Activated T-helper 2 cell treated with anti-CD3 and anti-CD28 coated beads, Interferon-gamma antibody, Interleukin-2, Interleukin-4, amounts not matched to agents 10 μg/mL and 5 μg/mL and 100 μg/mL, durations not matched to agents 14 hours and 24 hours and 36 hours (primary cell): Measurements from ENCODE around the gene IL33. TPM values are rescaled to one million over a fixed set of nuclear protein-coding genes. Genes with fewer than 3 reads are reported as not detected.
"Not testable (repeated sequence)": the region's sequence is repeated elsewhere in the genome, so short reads cannot be mapped to it uniquely, and the experiment has no call there.

ENCODE experiments used
- DNase-seq: peaks from one replicate; pipeline ENCODE4 v3.0.0; 2021; ENCODE audit warnings: low spot score
- H3K27ac Mint-ChIP-seq: one replicate; pipeline ENCODE4 v1.8.0; 2021; ENCODE audit warnings: mixed read lengths
- H3K27me3 Mint-ChIP-seq: one replicate; pipeline ENCODE4 v1.8.0; 2021; ENCODE audit warnings: low read depth, mixed read lengths
- H3K36me3 Mint-ChIP-seq: one replicate; pipeline ENCODE4 v1.8.0; 2021; ENCODE audit warnings: low read depth, mixed read lengths
- H3K4me1 Mint-ChIP-seq: one replicate; pipeline ENCODE4 v1.8.0; 2021; ENCODE audit warnings: low read depth, mixed read lengths
- H3K4me3 Mint-ChIP-seq: one replicate; pipeline ENCODE4 v1.8.0; 2021; ENCODE audit warnings: low read depth, mild to moderate bottlenecking, moderate library complexity, mixed read lengths
- H3K9me3 Mint-ChIP-seq: one replicate; pipeline ENCODE4 v1.8.0; 2021; ENCODE audit warnings: mixed read lengths
- intact Hi-C: fragments of 100-400 bp; cut with micrococcal nuclease; formaldehyde crosslinking; loops from one replicate; pipeline ENCODE4 v1.15.1; 2023
- total RNA-seq: library from RNA; stranded (reverse); gene quantifications from 2 replicates; pipeline ENCODE4 v1.2.3, GENCODE V29; 2022

IL33 gene
- not detected in 2 replicates for total RNA-seq

GRCh38 chr9:6215562-6215961 is at the start of gene IL33:
IL33 (plus strand) TSS chr9:6215807; CDS start chr9:6241695, 25,888 bp downstream.
- H3K36me3 Mint-ChIP-seq = no peaks in the 10 kb centered on the region
- H3K9me3 Mint-ChIP-seq = peaks cover 6% of the 10 kb centered on the region

DNA sequence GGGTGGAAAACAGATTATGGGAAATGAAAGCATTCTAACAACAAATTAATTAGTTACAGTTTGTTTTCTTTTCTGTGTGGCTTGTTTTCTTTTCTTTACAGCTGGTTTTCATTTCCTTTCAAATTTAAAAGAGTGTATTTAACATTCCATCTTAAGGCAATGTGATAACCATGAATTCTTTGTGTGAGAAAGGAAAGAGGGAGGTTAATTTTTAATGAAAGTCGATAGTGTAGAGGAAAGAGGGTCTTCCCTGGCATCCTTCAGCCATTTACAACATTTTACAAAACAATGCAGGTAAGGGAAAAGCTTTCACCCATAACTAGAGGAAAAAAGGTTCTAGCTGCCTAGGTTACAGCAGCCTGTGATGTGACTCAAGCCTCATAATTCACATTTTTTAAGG is 43.9 kb upstream of the IL33 start:
- Mint-ChIP-seq H3K36me3 (no peaks in the 10 kb centered on the region), H3K9me3 (peaks cover 24% of the 10 kb centered on the region), H3K27ac (no peak overlapping the region), H3K27me3 (no peaks in the 10 kb centered on the region), H3K4me3 (no peak overlapping the region), H3K4me1 (no peaks in the 10 kb centered on the region)
- DNase-seq = no peak
- intact Hi-C loops = no loop called here

More at GRCh38 chr9:6215562-6215961, at the start of gene IL33:
- Mint-ChIP-seq H3K27me3 (peaks cover 11% of the 10 kb centered on the region), H3K4me3 (no peak within 1 kb of the TSS), H3K4me1 (no peaks in the 10 kb centered on the region), H3K27ac (no peak within 1 kb of the TSS)
- intact Hi-C loops = no loop called here
- no peak for DNase-seq

DNA sequence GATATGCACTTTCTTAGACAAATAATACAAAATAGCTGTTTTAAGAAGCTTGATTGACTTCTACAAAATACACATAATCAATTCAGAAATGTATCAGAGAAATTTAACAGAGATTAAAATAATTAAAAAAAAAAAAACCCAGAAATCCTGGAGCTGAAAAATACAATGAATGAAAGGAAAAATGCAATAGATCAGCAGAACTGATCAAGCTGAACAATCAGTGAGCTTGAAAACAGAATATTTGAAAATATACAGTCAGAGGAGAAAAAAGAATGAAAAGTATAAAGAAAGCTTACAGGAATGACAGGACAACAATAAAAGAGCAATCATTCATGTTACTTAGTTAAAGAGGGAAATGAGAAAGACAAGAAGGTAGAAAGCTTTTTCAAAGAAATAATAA is 41.7 kb upstream of the IL33 start:
- DNase-seq = no peak
- Mint-ChIP-seq H3K27ac (no peak overlapping the region), H3K27me3 (no peaks in the 10 kb centered on the region), H3K36me3 (no peaks in the 10 kb centered on the region), H3K9me3 (peaks cover 26% of the 10 kb centered on the region), H3K4me1 (no peaks in the 10 kb centered on the region), H3K4me3 (no peak overlapping the region)
- intact Hi-C loops = no loop called here

- intact Hi-C loops, H3K27ac Mint-ChIP-seq, H3K27me3 Mint-ChIP-seq, H3K9me3 Mint-ChIP-seq, H3K4me3 Mint-ChIP-seq, H3K4me1 Mint-ChIP-seq, H3K36me3 Mint-ChIP-seq, DNase-seq: not testable (repeated sequence)
Observed at GRCh38 chr9:6182549-6183226, 32.9 kb upstream of the IL33 start.

DNA sequence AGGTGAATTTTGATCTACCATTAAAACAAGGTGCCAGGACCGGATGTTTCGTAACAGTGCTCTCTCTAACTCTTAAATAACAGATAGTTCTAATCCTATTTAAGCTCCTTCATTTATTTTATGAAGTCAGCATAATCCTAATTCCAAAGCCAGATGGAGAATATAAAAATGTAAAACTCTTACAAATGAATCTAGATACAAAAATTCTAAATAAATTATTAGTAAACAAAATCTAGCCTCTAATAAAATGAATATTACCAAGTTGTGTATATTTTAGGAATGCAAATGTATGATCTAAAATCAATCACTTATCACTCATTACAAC is 32.4 kb upstream of the IL33 start:
- intact Hi-C loops = no loop called here
- no peaks in the 10 kb centered on the region for H3K9me3 Mint-ChIP-seq

GRCh38 chr9:6183627-6184026 is 32.0 kb upstream of the IL33 start:
- no peak overlapping the region for H3K4me3 Mint-ChIP-seq
- peaks cover 2% of the 10 kb centered on the region for H3K27me3 Mint-ChIP-seq
- no peaks in the 10 kb centered on the region for H3K9me3 Mint-ChIP-seq
- H3K4me1 Mint-ChIP-seq = peaks cover 1% of the 10 kb centered on the region
- H3K36me3 Mint-ChIP-seq = no peaks in the 10 kb centered on the region
- DNase-seq = no peak
- intact Hi-C loops = no loop called here
- no peak overlapping the region for H3K27ac Mint-ChIP-seq

More for the DNA sequence above, 32.4 kb upstream of the IL33 start:
- Mint-ChIP-seq H3K27ac (no peak overlapping the region), H3K4me1 (peaks cover 1% of the 10 kb centered on the region), H3K4me3 (no peak overlapping the region), H3K36me3 (no peaks in the 10 kb centered on the region), H3K27me3 (peaks cover 2% of the 10 kb centered on the region)
- no peak for DNase-seq

- peaks cover 1% of the 10 kb centered on the region for H3K4me1 Mint-ChIP-seq
- no peak overlapping the region for H3K27ac Mint-ChIP-seq
- no peak overlapping the region for H3K4me3 Mint-ChIP-seq
- peaks cover 2% of the 10 kb centered on the region for H3K27me3 Mint-ChIP-seq
- H3K36me3 Mint-ChIP-seq = no peaks in the 10 kb centered on the region
- DNase-seq = no peak
- H3K9me3 Mint-ChIP-seq = no peaks in the 10 kb centered on the region
- intact Hi-C loops = no loop called here
Observed at GRCh38 chr9:6184749-6185645, 30.6 kb upstream of the IL33 start.

DNA sequence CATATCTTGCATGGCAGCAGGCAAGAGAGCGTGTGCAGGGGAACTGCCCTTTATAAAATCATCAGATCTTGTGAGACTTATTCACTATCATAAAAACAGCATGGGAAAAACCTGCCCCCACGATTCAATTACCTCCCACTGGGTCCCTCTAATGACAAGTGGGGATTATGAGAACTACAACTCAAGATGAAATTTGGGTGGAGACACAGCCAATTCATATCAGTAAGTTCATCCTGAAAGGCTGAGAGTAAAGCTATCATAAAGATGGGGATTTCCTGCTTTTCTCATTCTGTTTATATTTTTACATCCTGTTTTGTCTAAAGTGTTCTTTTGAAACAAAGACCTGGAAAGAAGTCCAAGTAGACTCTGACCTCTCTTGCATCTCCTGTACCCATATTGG is 28.9 kb upstream of the IL33 start:
- Mint-ChIP-seq H3K27ac (no peak overlapping the region), H3K4me1 (peaks cover 1% of the 10 kb centered on the region), H3K27me3 (peaks cover 2% of the 10 kb centered on the region), H3K9me3 (no peaks in the 10 kb centered on the region), H3K36me3 (no peaks in the 10 kb centered on the region), H3K4me3 (no peak overlapping the region)
- no peak for DNase-seq
- intact Hi-C loops = no loop called here

DNA sequence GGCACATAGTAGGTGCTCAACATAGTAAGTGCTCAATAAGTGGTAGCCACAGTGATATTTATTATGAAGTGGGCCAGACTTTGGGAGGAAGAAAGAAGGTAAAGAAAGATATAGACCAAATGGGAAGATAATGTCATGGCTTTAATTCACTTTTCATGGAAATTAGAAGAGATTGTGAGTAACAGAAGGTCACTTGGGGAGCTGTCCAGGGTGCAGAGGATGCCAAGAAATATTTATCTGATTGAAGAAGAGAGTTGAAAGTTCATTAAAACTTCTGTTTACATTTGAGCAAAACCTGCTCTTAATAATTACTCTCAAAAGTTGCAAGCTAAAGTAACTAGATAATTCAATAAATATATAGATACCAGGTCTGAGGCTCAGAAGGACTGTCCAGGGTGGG is 28.3 kb upstream of the IL33 start:
- H3K4me3 Mint-ChIP-seq = no peak overlapping the region
- no peaks in the 10 kb centered on the region for H3K36me3 Mint-ChIP-seq
- H3K4me1 Mint-ChIP-seq = peaks cover 1% of the 10 kb centered on the region
- intact Hi-C loops = no loop called here
- no peaks in the 10 kb centered on the region for H3K9me3 Mint-ChIP-seq
- no peak overlapping the region for H3K27ac Mint-ChIP-seq
- no peak for DNase-seq
- H3K27me3 Mint-ChIP-seq = peaks cover 5% of the 10 kb centered on the region

DNA sequence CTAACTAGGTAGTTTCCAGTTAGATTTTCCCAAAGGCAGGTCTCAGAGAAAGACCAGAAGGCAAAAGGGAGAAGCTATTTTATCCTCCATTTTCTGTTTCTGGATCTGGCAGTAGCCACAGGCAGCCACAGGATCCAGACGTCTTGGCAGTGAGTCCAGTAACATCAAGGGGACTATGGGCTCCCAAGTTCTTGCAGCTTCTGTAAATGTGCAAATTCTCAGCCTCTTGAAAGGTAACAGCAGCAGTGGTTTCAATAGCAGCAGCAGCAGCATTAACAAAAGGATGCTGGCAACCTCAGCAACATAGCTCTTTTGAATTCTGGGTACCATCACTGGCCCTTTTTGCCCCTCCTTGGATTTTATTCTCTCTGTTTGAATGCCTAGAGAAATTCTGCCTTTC is 27.1 kb upstream of the IL33 start:
- H3K27me3 Mint-ChIP-seq = peaks cover 7% of the 10 kb centered on the region
- peaks cover 1% of the 10 kb centered on the region for H3K4me1 Mint-ChIP-seq
- intact Hi-C loops = no loop called here
- no peak for DNase-seq
- H3K36me3 Mint-ChIP-seq = no peaks in the 10 kb centered on the region
- H3K9me3 Mint-ChIP-seq = no peaks in the 10 kb centered on the region
- no peak overlapping the region for H3K4me3 Mint-ChIP-seq
- H3K27ac Mint-ChIP-seq = no peak overlapping the region

DNA sequence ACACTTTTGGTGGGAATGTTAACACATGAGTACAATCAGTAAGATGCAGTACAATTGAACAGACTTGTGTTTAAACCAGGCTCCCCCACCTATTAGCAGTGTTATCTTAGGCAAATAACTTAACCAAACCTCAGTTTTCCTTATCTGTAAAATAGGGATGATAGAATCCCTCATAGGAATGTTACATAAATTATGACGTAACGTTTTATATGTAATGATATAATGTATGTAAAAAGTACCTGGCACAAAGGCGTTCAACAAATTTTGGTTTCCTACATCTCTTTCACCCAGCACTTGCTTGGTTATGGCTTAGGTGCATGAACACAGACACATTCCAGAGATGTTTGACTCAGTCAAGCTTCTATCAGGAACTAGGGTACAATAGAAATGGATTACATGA is 26.7 kb upstream of the IL33 start:
- intact Hi-C loops = no loop called here
- H3K27me3 Mint-ChIP-seq = peaks cover 9% of the 10 kb centered on the region
- no peak overlapping the region for H3K4me3 Mint-ChIP-seq
- no peaks in the 10 kb centered on the region for H3K9me3 Mint-ChIP-seq
- no peaks in the 10 kb centered on the region for H3K36me3 Mint-ChIP-seq
- H3K4me1 Mint-ChIP-seq = peaks cover 1% of the 10 kb centered on the region
- DNase-seq = no peak
- H3K27ac Mint-ChIP-seq = no peak overlapping the region

GRCh38 chr9:6194934-6195333 is 20.7 kb upstream of the IL33 start:
- no peak overlapping the region for H3K4me3 Mint-ChIP-seq
- DNase-seq = no peak
- H3K36me3 Mint-ChIP-seq = no peaks in the 10 kb centered on the region
- H3K27me3 Mint-ChIP-seq = peaks cover 10% of the 10 kb centered on the region
- no peaks in the 10 kb centered on the region for H3K9me3 Mint-ChIP-seq
- H3K27ac Mint-ChIP-seq = no peak overlapping the region
- H3K4me1 Mint-ChIP-seq = no peaks in the 10 kb centered on the region
- intact Hi-C loops = no loop called here

DNA sequence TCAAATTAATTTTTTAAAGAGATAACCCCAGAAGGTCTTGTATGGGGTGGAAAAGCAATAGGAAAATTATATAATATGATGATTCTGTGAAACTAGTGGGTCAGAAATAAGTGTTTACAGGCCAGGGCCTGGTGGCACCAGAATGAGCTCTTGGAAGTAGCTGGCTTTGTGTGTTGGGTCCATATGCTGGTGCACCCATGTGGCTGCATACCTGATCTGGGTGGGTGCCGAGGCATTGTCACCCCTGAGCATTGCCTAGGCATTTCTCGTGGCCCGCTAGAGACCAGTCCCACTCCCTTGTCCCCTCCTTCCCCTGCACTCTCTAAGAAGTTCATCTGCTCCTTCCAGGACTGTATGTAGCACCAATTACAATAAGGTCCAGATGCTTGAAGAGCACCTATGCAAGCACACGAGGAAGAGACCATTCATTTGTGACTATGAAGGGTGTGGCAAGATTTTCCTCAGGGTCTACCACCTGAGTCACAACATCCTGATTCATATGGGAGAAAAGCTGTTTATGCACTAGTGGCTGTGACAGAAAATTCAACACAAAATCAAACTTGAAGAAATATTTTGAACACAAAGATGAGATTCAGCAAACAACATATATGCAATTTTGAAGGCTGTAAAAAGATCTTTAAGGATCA is 19.8 kb upstream of the IL33 start:
- H3K36me3 Mint-ChIP-seq = no peaks in the 10 kb centered on the region
- DNase-seq = no peak
- intact Hi-C loops = no loop called here
- peaks cover 13% of the 10 kb centered on the region for H3K27me3 Mint-ChIP-seq
- H3K9me3 Mint-ChIP-seq = no peaks in the 10 kb centered on the region
- H3K4me1 Mint-ChIP-seq = no peaks in the 10 kb centered on the region
- H3K27ac Mint-ChIP-seq = no peak overlapping the region
- H3K4me3 Mint-ChIP-seq = no peak overlapping the region
